CD14-positive monocyte (primary cell): ENCODE measurements around the gene ATP6V0A1. TPM values are rescaled to one million over a fixed set of nuclear protein-coding genes. Genes with fewer than 3 reads are reported as not detected.
"Not testable (repeated sequence)": the region's sequence is repeated elsewhere in the genome, so short reads cannot be mapped to it uniquely, and the experiment has no call there.

Experiments
- DNase-seq, 3 donors: peaks; one replicate each; pipeline ENCODE4 v3.0.0-alpha.2; 2011 to 2022
- H2AFZ ChIP-seq: 2 replicates; pipeline ENCODE4 v1.6.0; 2012; ENCODE audit warnings: mild to moderate bottlenecking, low read depth, low read length, inconsistent platforms; ENCODE audit not compliant: insufficient read depth, poor library complexity, severe bottlenecking
- H3K27ac ChIP-seq, 2 donors: 1 replicate in 1 of 2; 2 replicates in 1 of 2; pipeline ENCODE4 v1.5.1; 2012 to 2013; ENCODE audit warnings: low read length in 2 of 2, control low read depth in 1 of 2, inconsistent platforms in 1 of 2, low read depth in 1 of 2, mild to moderate bottlenecking in 1 of 2
- H3K27me3 ChIP-seq, 2 donors: one replicate each; pipeline versions ENCODE4 v1.6.0 to v1.6.1; 2011 to 2013; ENCODE audit warnings: low read length in 2 of 2; ENCODE audit not compliant: control insufficient read depth in 2 of 2, insufficient read depth in 2 of 2
- H3K36me3 ChIP-seq, 2 donors: replicated peaks in 1 of 2; 1 replicate in 1 of 2; 2 replicates in 1 of 2; pipeline versions ENCODE4 v1.5.1 to v1.6.1; 2012 to 2013; ENCODE audit warnings: low read length in 2 of 2, control low read depth in 1 of 2, inconsistent platforms in 1 of 2, mild to moderate bottlenecking in 1 of 2; ENCODE audit not compliant: insufficient read depth in 2 of 2, control insufficient read depth in 1 of 2
- H3K4me1 ChIP-seq, 2 donors: 1 replicate in 1 of 2; 2 replicates in 1 of 2; pipeline versions ENCODE4 v1.5.1 to v1.6.1; 2012 to 2013; ENCODE audit warnings: low read length in 2 of 2, control low read depth in 1 of 2, inconsistent platforms in 1 of 2, mild to moderate bottlenecking in 1 of 2, moderate library complexity in 1 of 2; ENCODE audit not compliant: insufficient read depth in 2 of 2, control insufficient read depth in 1 of 2
- H3K4me2 ChIP-seq: replicated peaks from 2 replicates; pipeline ENCODE3; 2012; ENCODE audit warnings: low read length, moderate library complexity, mild to moderate bottlenecking; ENCODE audit not compliant: poor library complexity, severe bottlenecking; ENCODE audit errors: extremely low read depth
- H3K4me3 ChIP-seq, 3 experiments: fragments of 200-600 bp in 1 of 3; sonication (generic) in 1 of 3; replicated peaks in 1 of 3; 1 replicate in 2 of 3; 2 replicates in 1 of 3; pipeline ENCODE4 v1.5.1; 2011 to 2013; ENCODE audit warnings: low read length in 3 of 3, mild to moderate bottlenecking in 3 of 3, control low read depth in 2 of 3, low read depth in 2 of 3, inconsistent platforms in 1 of 3, moderate library complexity in 1 of 3
- H3K79me2 ChIP-seq: 2 replicates; pipeline ENCODE4 v1.6.0; 2012; ENCODE audit warnings: mild to moderate bottlenecking, control low read depth, inconsistent platforms, low read length, moderate library complexity; ENCODE audit not compliant: insufficient read depth
- H3K9ac ChIP-seq: 2 replicates; pipeline ENCODE4 v1.6.0; 2017; ENCODE audit warnings: low read length, mild to moderate bottlenecking; ENCODE audit not compliant: insufficient read depth, poor library complexity, severe bottlenecking
- H3K9me3 ChIP-seq, 2 donors: replicated peaks in 1 of 2; 1 replicate in 1 of 2; 2 replicates in 1 of 2; pipeline versions ENCODE4 v1.5.1 to v1.6.1; 2012 to 2013; ENCODE audit warnings: low read length in 2 of 2, control low read depth in 1 of 2; ENCODE audit not compliant: control insufficient read depth in 1 of 2, insufficient read depth in 1 of 2
- H4K20me1 ChIP-seq: 2 replicates; pipeline ENCODE4 v1.6.0; 2012; ENCODE audit warnings: mild to moderate bottlenecking, low read length, control low read depth, moderate library complexity; ENCODE audit not compliant: insufficient read depth
- H3K27ac Mint-ChIP-seq, 7 donors: one replicate each; pipeline ENCODE4 v1.8.0; 2020; ENCODE audit warnings: mild to moderate bottlenecking in 7 of 7, mixed read lengths in 7 of 7, moderate library complexity in 6 of 7, inconsistent platforms in 2 of 7
- H3K27me3 Mint-ChIP-seq, 3 donors: one replicate each; pipeline ENCODE4 v1.8.0; 2021 to 2022; ENCODE audit warnings: low read depth in 3 of 3, mild to moderate bottlenecking in 3 of 3, mixed read lengths in 3 of 3, moderate library complexity in 3 of 3, inconsistent platforms in 1 of 3
- H3K36me3 Mint-ChIP-seq, 2 donors: one replicate each; pipeline ENCODE4 v1.8.0; 2020; ENCODE audit warnings: mixed read lengths in 2 of 2, inconsistent platforms in 1 of 2, mild to moderate bottlenecking in 1 of 2
- H3K4me1 Mint-ChIP-seq: one replicate; pipeline ENCODE4 v1.8.0; 2020; ENCODE audit warnings: mild to moderate bottlenecking, mixed read lengths
- H3K4me3 Mint-ChIP-seq, 2 donors: one replicate each; pipeline ENCODE4 v1.8.0; 2020; ENCODE audit warnings: mild to moderate bottlenecking in 2 of 2, mixed read lengths in 2 of 2, moderate library complexity in 1 of 2
- H3K9me3 Mint-ChIP-seq, 7 donors: one replicate each; pipeline ENCODE4 v1.8.0; 2020 to 2022; ENCODE audit warnings: mixed read lengths in 7 of 7, mild to moderate bottlenecking in 6 of 7, moderate library complexity in 6 of 7, inconsistent platforms in 2 of 7
- WGBS: methylation state at CpG from one replicate; pipeline ENCODE4 v1.1.5; 2013; ENCODE audit warnings: missing lambda C conversion rate; ENCODE audit not compliant: insufficient coverage; 5-methylcytosine and 5-hydroxymethylcytosine counted together
- intact Hi-C, 2 donors: fragments of 100-400 bp; cut with micrococcal nuclease; formaldehyde crosslinking; loops; one replicate each; pipeline versions ENCODE4 v1.15.0 to v1.15.1; 2023
- polyA plus RNA-seq, 3 donors: library from polyadenylated mRNA; depleted of rRNA in 1 of 3; unstranded in 2 of 3; stranded (reverse) in 1 of 3; fragments of 300-500 nt in 2 of 3; fragments of >200 nt in 1 of 3; fragmentation: Illumina TruSeq in 2 of 3; gene quantifications; 1 replicate in 2 of 3; 2 replicates in 1 of 3; pipeline ENCODE4 v1.2.3, GENCODE V29; 2012 to 2021
- TF ChIP-seq, protein P1 (sequence below): fragments of 200-600 bp; IDR thresholded peaks from one replicate; pipeline ENCODE4 v1.8.0; 2022; ENCODE audit warnings: antibody characterized with exemption, mild to moderate bottlenecking

The ATP6V0A1 gene
- polyA plus RNA-seq, 3 donors = 36.1 to 126 (median 55.1) TPM

- H3K9me3 Mint-ChIP-seq = no peaks in the 10 kb centered on the region
These were observed 79.8 kb downstream of the ATP6V0A1 start for GRCh38 chr17:42538482-42538881.

GRCh38 chr17:42540558-42540957, 81.9 kb downstream of the ATP6V0A1 start:
- Histone ChIP-seq H4K20me1 (peaks cover 21% of the 10 kb centered on the region), H3K36me3 (peaks cover 48 to 60% of the 10 kb centered on the region in 2 donors), H3K79me2 (peaks cover 13% of the 10 kb centered on the region), H3K4me1 (peaks cover 13 to 15% of the 10 kb centered on the region in 2 donors)
- Mint-ChIP-seq H3K4me1 (peaks cover 18% of the 10 kb centered on the region), H3K36me3 (peaks cover 53 to 75% of the 10 kb centered on the region in 2 donors), H3K27ac (peak overlapping the region in 3 of 7 donors; percentile 35 to 70 (median 50))
- H3K27ac ChIP-seq, H3K4me3 ChIP-seq, H3K27me3 ChIP-seq, DNase-seq, H2AFZ ChIP-seq, H3K9ac ChIP-seq, intact Hi-C loops, H3K4me2 ChIP-seq, H3K4me3 Mint-ChIP-seq, H3K27me3 Mint-ChIP-seq, H3K9me3 ChIP-seq, H3K9me3 Mint-ChIP-seq: not testable (repeated sequence)
- WGBS = 89% methylated on average over 3 of the region's 4 CpGs

More at GRCh38 chr17:42538482-42538881, 79.8 kb downstream of the ATP6V0A1 start:
- Mint-ChIP-seq H3K4me3 (no peak overlapping the region), H3K4me1 (peaks cover 23% of the 10 kb centered on the region), H3K27me3 (no peaks in the 10 kb centered on the region), H3K36me3 (peaks cover 36 to 55% of the 10 kb centered on the region in 2 donors), H3K27ac (no peak overlapping the region)
- H3K79me2 ChIP-seq = peaks cover 13% of the 10 kb centered on the region
- no peak overlapping the region for H2AFZ ChIP-seq
- no peak overlapping the region for H3K4me2 ChIP-seq
- H3K27me3 ChIP-seq = no peaks in the 10 kb centered on the region
- no peak overlapping the region for H3K9ac ChIP-seq
- H3K36me3 ChIP-seq = peaks cover 39 to 48% of the 10 kb centered on the region in 2 donors
- WGBS = 92% methylated on average over 10 of the region's 14 CpGs
- no peak for DNase-seq
- no peaks in the 10 kb centered on the region for H3K9me3 ChIP-seq
- H4K20me1 ChIP-seq = peaks cover 16% of the 10 kb centered on the region
- no peak overlapping the region for H3K27ac ChIP-seq
- no peak overlapping the region for H3K4me3 ChIP-seq
- TF ChIP-seq, protein P1, sequence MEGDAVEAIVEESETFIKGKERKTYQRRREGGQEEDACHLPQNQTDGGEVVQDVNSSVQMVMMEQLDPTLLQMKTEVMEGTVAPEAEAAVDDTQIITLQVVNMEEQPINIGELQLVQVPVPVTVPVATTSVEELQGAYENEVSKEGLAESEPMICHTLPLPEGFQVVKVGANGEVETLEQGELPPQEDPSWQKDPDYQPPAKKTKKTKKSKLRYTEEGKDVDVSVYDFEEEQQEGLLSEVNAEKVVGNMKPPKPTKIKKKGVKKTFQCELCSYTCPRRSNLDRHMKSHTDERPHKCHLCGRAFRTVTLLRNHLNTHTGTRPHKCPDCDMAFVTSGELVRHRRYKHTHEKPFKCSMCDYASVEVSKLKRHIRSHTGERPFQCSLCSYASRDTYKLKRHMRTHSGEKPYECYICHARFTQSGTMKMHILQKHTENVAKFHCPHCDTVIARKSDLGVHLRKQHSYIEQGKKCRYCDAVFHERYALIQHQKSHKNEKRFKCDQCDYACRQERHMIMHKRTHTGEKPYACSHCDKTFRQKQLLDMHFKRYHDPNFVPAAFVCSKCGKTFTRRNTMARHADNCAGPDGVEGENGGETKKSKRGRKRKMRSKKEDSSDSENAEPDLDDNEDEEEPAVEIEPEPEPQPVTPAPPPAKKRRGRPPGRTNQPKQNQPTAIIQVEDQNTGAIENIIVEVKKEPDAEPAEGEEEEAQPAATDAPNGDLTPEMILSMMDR = no peak
- peaks cover 18 to 20% of the 10 kb centered on the region in 2 donors for H3K4me1 ChIP-seq
- intact Hi-C loops = no loop called here
